ENCODE measurements around the gene PTGR3. TPM values are rescaled to one million over a fixed set of nuclear protein-coding genes. Genes with fewer than 3 reads are reported as not detected.

PTGR3 gene
- total RNA-seq, 1 experiment from 2014 or later: 13.8 TPM

- no peak for TF ChIP-seq PRDM15 (CRISPR knock-in tag; IDR thresholded peaks at IDR 0.05)
- no peak for TF ChIP-seq FOXP4 (CRISPR knock-in tag; IDR thresholded peaks at IDR 0.05)
- no peak for TF ChIP-seq USF1 (CRISPR knock-in tag; IDR thresholded peaks at IDR 0.05)
- TF ChIP-seq ATF1 (CRISPR knock-in tag; IDR thresholded peaks at IDR 0.05): no peak
Observed at GRCh38 chr18:75240433-75240832, 31.5 kb upstream of the PTGR3 start (continued).

GRCh38 chr18:75238786-75239185 lies 29.8 kb upstream of the PTGR3 start:
- CTCF ChIA-PET: no interaction called here

GRCh38 chr18:75238100-75238499 lies 29.2 kb upstream of the PTGR3 start:
- no peaks in the 10 kb centered on the region for H3K4me1 Mint-ChIP-seq
- H3K9me3 Mint-ChIP-seq: peaks cover 24% of the 10 kb centered on the region
- DNase-seq (ENCODE audit: low spot score) (no peak), ATAC-seq (no peak)
- no peak overlapping the region for H3K27ac Mint-ChIP-seq
- CTCF ChIA-PET: no interaction called here
- TF ChIP-seq FOXK1 (CRISPR knock-in tag; IDR thresholded peaks at IDR 0.05) (no peak), EMX1 (CRISPR knock-in tag; IDR thresholded peaks at IDR 0.05) (no peak), RORB (CRISPR knock-in tag; IDR thresholded peaks at IDR 0.05) (no peak), TEAD1 (CRISPR knock-in tag; IDR thresholded peaks at IDR 0.05) (no peak)
- H3K36me3 Mint-ChIP-seq: 0 out of 2 replicates have a peak, but pooled peaks cover 4% of the 10 kb centered on the region
- no peak overlapping the region for H3K4me3 Mint-ChIP-seq
- POLR2A ChIA-PET: interaction anchor here (0.8 kb wide), 1 partner anchor 357 kb away, joined by 3 read pairs; no protein-coding TSS in a partner anchor
- H3K27me3 Mint-ChIP-seq (ENCODE audit: low read depth): no peaks in the 10 kb centered on the region; the same call in 1 of the 2 replicates

More at GRCh38 chr18:75238786-75239185, 29.8 kb upstream of the PTGR3 start:
- Mint-ChIP-seq H3K36me3 (0 out of 2 replicates have a peak, but pooled peaks cover 4% of the 10 kb centered on the region), H3K4me3 (no peak overlapping the region), H3K4me1 (no peaks in the 10 kb centered on the region), H3K27me3 (ENCODE audit: low read depth) (no peaks in the 10 kb centered on the region; the same call in 1 of the 2 replicates), H3K27ac (no peak overlapping the region), H3K9me3 (peaks cover 24% of the 10 kb centered on the region)
- ATAC-seq: no peak
- DNase-seq (ENCODE audit: low spot score): no peak
- no peak for TF ChIP-seq ATF1 (CRISPR knock-in tag; IDR thresholded peaks at IDR 0.05)
- no peak for TF ChIP-seq TP53 (CRISPR knock-in tag; IDR thresholded peaks at IDR 0.05)
- no peak for TF ChIP-seq STAT6 (CRISPR knock-in tag; conservative IDR thresholded peaks at IDR 0.05; ENCODE audit: low read depth)
- POLR2A ChIA-PET: no interaction called here

GRCh38 chr18:75235896-75236295 lies 27.0 kb upstream of the PTGR3 start:
- CTCF ChIA-PET: no interaction called here
- DNase-seq (ENCODE audit: low spot score): no peak
- no peak for TF ChIP-seq MLX (CRISPR knock-in tag; IDR thresholded peaks at IDR 0.05)
- no peak for TF ChIP-seq USF1 (CRISPR knock-in tag; IDR thresholded peaks at IDR 0.05)
- no peak for TF ChIP-seq FOXP1 (CRISPR knock-in tag; IDR thresholded peaks at IDR 0.05; ENCODE audit: borderline replicate concordance)
- no peak for TF ChIP-seq ZNF396 (CRISPR knock-in tag; IDR thresholded peaks at IDR 0.05; ENCODE audit: borderline replicate concordance)
- no peak for TF ChIP-seq ZNF532 (CRISPR knock-in tag; IDR thresholded peaks at IDR 0.05; ENCODE audit: borderline replicate concordance)

More at GRCh38 chr18:75235896-75236295, 27.0 kb upstream of the PTGR3 start:
- POLR2A ChIA-PET: interaction anchor here (0.7 kb wide), 1 partner anchor 138 kb away, joined by 3 read pairs; no protein-coding TSS in a partner anchor
- H3K27ac Mint-ChIP-seq: no peak overlapping the region
- H3K9me3 Mint-ChIP-seq: peaks cover 11% of the 10 kb centered on the region; the same call in 1 of the 2 replicates
- H3K36me3 Mint-ChIP-seq: no peaks in the 10 kb centered on the region
- H3K4me1 Mint-ChIP-seq: no peaks in the 10 kb centered on the region
- H3K4me3 Mint-ChIP-seq: no peak overlapping the region
- no peaks in the 10 kb centered on the region for H3K27me3 Mint-ChIP-seq (ENCODE audit: low read depth)
- ATAC-seq: no peak

Measured in WTC11 (cell line).